Right lobe of liver (tissue), 4 donors: ENCODE measurements around the gene OXCT2.
"Not testable (repeated sequence)": the region's sequence is repeated elsewhere in the genome, so short reads cannot be mapped to it uniquely, and the experiment has no call there.

Experiments
- POLR2A ChIP-seq: fragments of 450-650 bp; IDR thresholded peaks from one replicate; pipeline ENCODE4 v1.6.1; 2017; ENCODE audit warnings: antibody characterized with exemption, mild to moderate bottlenecking
- TF ChIP-seq, protein P1 (sequence below), 4 donors: fragments of 200-600 bp in 3 of 4; fragments of 450-650 bp in 1 of 4; IDR thresholded peaks; one replicate each; pipeline versions ENCODE4 v1.5.1 to v1.8.0; 2016 to 2022; ENCODE audit warnings: antibody characterized with exemption in 4 of 4, mild to moderate bottlenecking in 2 of 4
- donor health status: DM: no; HTN: no; CAD: no.
- donor health status: DM: no; HTN: no; CAD: no.
- donor health status: DM: no; HTN: yes; CAD: no.

DNA sequence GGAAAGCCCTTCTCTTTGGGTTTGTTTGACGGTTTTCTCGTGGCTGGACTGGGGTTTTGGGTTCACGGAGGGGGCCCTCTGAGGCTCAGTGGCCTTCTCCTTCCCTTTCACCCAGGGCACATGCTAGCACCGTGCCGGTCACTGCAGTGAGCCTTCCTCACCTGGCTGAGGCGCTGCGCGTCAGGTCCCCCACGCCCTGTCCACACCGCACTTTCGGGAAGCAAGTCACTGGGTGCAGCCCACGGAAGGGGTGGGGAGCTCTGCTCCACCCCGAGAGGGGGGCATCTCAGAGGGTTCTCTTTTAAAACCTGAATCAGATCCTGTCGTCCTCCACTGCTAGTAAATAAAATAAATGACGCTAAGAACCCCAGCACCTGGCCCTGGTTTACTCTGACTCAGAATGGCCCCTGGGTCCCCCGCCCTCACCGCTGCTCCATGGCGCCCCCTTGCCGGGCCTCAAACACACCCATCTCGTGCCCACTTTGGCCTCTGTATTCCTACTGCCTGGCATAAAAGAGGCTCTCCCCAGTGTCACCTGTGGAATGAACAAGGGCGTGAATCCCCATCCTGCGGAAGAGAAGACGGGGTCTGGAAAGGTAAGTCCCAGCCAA is 2.3 kb upstream of the OXCT2 start:
- TF ChIP-seq, protein P1, sequence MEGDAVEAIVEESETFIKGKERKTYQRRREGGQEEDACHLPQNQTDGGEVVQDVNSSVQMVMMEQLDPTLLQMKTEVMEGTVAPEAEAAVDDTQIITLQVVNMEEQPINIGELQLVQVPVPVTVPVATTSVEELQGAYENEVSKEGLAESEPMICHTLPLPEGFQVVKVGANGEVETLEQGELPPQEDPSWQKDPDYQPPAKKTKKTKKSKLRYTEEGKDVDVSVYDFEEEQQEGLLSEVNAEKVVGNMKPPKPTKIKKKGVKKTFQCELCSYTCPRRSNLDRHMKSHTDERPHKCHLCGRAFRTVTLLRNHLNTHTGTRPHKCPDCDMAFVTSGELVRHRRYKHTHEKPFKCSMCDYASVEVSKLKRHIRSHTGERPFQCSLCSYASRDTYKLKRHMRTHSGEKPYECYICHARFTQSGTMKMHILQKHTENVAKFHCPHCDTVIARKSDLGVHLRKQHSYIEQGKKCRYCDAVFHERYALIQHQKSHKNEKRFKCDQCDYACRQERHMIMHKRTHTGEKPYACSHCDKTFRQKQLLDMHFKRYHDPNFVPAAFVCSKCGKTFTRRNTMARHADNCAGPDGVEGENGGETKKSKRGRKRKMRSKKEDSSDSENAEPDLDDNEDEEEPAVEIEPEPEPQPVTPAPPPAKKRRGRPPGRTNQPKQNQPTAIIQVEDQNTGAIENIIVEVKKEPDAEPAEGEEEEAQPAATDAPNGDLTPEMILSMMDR (IDR thresholded peaks at IDR 0.05): not testable (repeated sequence)
- TF ChIP-seq POLR2A: not testable (repeated sequence)
